HS-27A (cell line): Measurements from ENCODE around the gene POFUT2.

Experiments used
- DNase-seq: peaks from one replicate; pipeline ENCODE4 v3.0.0-alpha.2; 2012; ENCODE audit warnings: low read depth, missing footprints

POFUT2 gene

GRCh38 chr21:45297329-45297728, 9.6 kb upstream of the POFUT2 start:
- DNase-seq, result no peak

GRCh38 chr21:45296638-45297037, 8.9 kb upstream of the POFUT2 start:
- no peak for DNase-seq

GRCh38 chr21:45295576-45296365, 8.1 kb upstream of the POFUT2 start:
- no peak for DNase-seq

- DNase-seq, result no peak
These were observed 7.0 kb upstream of the POFUT2 start for GRCh38 chr21:45294509-45295291.

- DNase-seq, result no peak
These were observed 6.2 kb upstream of the POFUT2 start for GRCh38 chr21:45293726-45294401.

GRCh38 chr21:45293220-45293725, 5.6 kb upstream of the POFUT2 start:
- no peak for DNase-seq

- DNase-seq, result peak; percentile 34
These were observed 4.9 kb upstream of the POFUT2 start for GRCh38 chr21:45292399-45293219.

GRCh38 chr21:45291613-45292398, 4.1 kb upstream of the POFUT2 start:
- DNase-seq, result no peak

GRCh38 chr21:45290948-45291612, 3.4 kb upstream of the POFUT2 start:
- DNase-seq, result no peak

GRCh38 chr21:45289655-45290515, 2.2 kb upstream of the POFUT2 start:
- DNase-seq, result no peak

- no peak for DNase-seq
These were observed 1.4 kb upstream of the POFUT2 start for GRCh38 chr21:45289134-45289533.

- DNase-seq, result no peak
These were observed 746 bp upstream of the POFUT2 start for GRCh38 chr21:45288441-45288841.

GRCh38 chr21:45286671-45287437, 841 bp downstream of the POFUT2 start:
- no peak for DNase-seq

- DNase-seq, result no peak
These were observed 2.3 kb downstream of the POFUT2 start for GRCh38 chr21:45285266-45285931.

- no peak for DNase-seq
These were observed 3.3 kb downstream of the POFUT2 start for GRCh38 chr21:45284456-45284741.

GRCh38 chr21:45283611-45284455, 3.9 kb downstream of the POFUT2 start:
- no peak for DNase-seq

- DNase-seq, result no peak
These were observed 4.6 kb downstream of the POFUT2 start for GRCh38 chr21:45283035-45283610.
